ENCODE results near the gene COLQ. TPM values are rescaled to one million over a fixed set of nuclear protein-coding genes. Genes with fewer than 3 reads are reported as not detected.

The COLQ gene
- polyA plus RNA-seq, 1 donor (not counting 4 experiments of a cell fraction or from before 2014, with no cell fraction given) = 0.35 TPM

DNA sequence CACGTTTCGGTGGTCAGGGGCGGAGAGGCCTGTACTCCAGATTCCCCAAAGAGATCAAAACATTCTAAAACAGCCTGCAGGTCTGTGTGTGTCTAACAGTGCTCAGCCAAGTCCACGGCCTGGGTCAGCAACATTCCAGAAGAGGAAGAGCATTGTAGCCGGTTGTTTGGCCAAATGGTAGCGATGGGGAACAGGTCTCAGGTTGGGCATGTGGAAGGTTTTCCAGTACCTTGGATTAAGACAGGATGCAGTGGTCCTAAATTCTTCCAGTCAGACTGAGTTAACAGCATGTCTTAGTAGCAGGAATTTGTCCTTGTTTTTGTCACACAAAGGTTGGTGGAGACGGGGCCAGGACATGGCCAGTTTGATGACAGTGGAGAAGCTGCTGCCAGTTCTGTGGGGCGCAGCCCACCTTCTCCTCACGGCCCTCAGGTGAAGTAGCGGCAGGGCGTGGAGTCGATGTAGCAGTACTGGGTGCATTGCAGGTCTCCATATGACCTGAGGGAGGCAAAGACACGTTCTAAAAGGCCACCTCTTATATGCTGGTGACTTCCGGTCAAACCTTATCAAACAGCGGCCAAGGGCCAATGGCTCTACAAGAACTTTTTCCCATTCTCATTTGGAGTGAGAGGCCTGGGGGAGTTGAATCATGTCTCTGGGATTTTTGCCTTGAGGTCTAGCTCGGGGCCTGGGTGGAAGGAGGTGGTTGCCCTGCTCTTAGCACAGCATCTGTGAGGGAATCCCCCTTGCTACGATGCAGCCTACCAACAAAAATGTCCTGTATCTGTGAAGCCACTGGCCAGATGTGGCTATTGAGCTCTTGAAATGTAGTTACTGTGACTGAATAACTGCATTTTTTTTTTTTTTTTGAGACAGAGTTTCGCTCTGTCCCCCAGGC, 70.0 kb downstream of the COLQ start:
- H3K4me1 ChIP-seq (ENCODE audit: control insufficient read depth, extremely low read depth, insufficient read depth, low read length) = no peaks in the 10 kb centered on the region
- FAIRE-seq (no peak), DNase-seq (ENCODE audit: low read depth, low spot score) (no peak)
- dilution Hi-C loops (cut with MboI; ENCODE audit: extremely low pct_ligation_motif_present, low sequenced_read_pairs) = no loop called here
- no peaks in the 10 kb centered on the region for H3K79me2 ChIP-seq (ENCODE audit: control insufficient read depth, insufficient read depth, low read length)
- H3K9me1 ChIP-seq (ENCODE audit: control insufficient read depth, extremely low read depth, insufficient read depth, low read length) = no peaks in the 10 kb centered on the region
- H3K36me3 ChIP-seq (ENCODE audit: control insufficient read depth in 2 of 2, extremely low read depth in 1 of 2, insufficient read depth in 2 of 2, low read length in 2 of 2) = no peaks in the 10 kb centered on the region
- no peak overlapping the region for H3K27ac ChIP-seq (ENCODE audit: control insufficient read depth, insufficient read depth, low read length)
- H4K20me1 ChIP-seq (ENCODE audit: control insufficient read depth, extremely low read depth, insufficient read depth, low read length) = no peaks in the 10 kb centered on the region
- H3K27me3 ChIP-seq (ENCODE audit: control insufficient read depth, extremely low read depth, insufficient read depth, low read length) = no peaks in the 10 kb centered on the region
- H3K4me2 ChIP-seq (ENCODE audit: control insufficient read depth, extremely low read depth, insufficient read depth, low read depth, low read length) = no peak overlapping the region
- no peak overlapping the region for H3K4me3 ChIP-seq (ENCODE audit: control insufficient read depth in 2 of 3, extremely low read depth in 1 of 3, insufficient read depth in 2 of 3, low read depth in 1 of 3, low read length in 3 of 3)
- TF ChIP-seq, protein P1, sequence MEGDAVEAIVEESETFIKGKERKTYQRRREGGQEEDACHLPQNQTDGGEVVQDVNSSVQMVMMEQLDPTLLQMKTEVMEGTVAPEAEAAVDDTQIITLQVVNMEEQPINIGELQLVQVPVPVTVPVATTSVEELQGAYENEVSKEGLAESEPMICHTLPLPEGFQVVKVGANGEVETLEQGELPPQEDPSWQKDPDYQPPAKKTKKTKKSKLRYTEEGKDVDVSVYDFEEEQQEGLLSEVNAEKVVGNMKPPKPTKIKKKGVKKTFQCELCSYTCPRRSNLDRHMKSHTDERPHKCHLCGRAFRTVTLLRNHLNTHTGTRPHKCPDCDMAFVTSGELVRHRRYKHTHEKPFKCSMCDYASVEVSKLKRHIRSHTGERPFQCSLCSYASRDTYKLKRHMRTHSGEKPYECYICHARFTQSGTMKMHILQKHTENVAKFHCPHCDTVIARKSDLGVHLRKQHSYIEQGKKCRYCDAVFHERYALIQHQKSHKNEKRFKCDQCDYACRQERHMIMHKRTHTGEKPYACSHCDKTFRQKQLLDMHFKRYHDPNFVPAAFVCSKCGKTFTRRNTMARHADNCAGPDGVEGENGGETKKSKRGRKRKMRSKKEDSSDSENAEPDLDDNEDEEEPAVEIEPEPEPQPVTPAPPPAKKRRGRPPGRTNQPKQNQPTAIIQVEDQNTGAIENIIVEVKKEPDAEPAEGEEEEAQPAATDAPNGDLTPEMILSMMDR (optimal IDR thresholded peaks at IDR 0.05 in 1 of 3, IDR thresholded peaks at IDR 0.05 in 1 of 3, conservative IDR thresholded peaks at IDR 0.05 in 1 of 3; ENCODE audit: extremely low read depth in 1 of 3, insufficient read depth in 2 of 3, low read length in 3 of 3) = no peak
- TF ChIP-seq EZH2 (IDR thresholded peaks at IDR 0.05; ENCODE audit: low read length) = no peak
- no peak overlapping the region for H2AFZ ChIP-seq (ENCODE audit: control insufficient read depth, low read length)
- H3K9me3 ChIP-seq (ENCODE audit: control insufficient read depth, low read depth, low read length) = no peaks in the 10 kb centered on the region
- no peak overlapping the region for H3K9ac ChIP-seq (ENCODE audit: control insufficient read depth, extremely low read depth, insufficient read depth, low read length)

DNA sequence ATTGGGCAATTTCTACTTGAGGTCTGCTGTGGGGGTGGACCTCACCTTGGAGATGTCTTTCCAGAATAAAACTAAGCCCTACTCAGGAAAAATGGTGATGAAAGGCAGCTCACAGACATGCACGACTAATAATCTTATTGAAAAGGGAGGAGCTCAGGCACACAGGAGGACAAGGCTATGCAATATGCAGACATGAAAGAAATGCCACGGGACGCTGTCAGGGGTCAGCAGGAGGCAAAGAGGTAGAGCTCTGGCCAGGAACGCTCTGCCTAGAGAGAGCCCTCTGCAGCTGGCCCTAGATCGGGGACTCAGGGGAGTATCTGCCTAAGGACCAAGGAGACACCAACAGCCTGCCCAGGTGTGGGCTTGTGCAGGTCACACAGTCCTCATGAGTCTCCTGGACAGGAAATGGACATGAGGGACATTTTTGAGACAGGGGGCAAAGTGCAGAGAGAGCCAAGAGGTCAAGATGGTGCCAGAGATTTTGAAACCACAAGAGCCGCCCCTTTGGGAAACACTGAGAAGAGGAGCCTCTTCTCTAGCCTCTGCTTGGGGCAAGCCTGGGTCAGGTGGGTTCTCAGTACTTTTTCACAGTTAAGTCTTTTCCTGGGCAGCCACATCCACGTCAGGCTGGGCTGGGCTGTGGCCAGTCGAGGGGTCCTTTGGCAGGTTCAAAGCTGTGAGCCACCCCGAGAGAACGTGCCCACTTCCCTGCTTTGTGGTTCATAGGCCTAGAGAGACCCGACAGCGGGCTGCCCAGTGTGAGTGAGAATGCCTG, 70.9 kb downstream of the COLQ start:
- FAIRE-seq (no peak), DNase-seq (ENCODE audit: low read depth, low spot score) (no peak)
- Histone ChIP-seq H3K4me2 (ENCODE audit: control insufficient read depth, extremely low read depth, insufficient read depth, low read depth, low read length) (no peak overlapping the region), H2AFZ (ENCODE audit: control insufficient read depth, low read length) (no peak overlapping the region), H3K9me3 (ENCODE audit: control insufficient read depth, low read depth, low read length) (no peaks in the 10 kb centered on the region), H4K20me1 (ENCODE audit: control insufficient read depth, extremely low read depth, insufficient read depth, low read length) (no peaks in the 10 kb centered on the region), H3K36me3 (ENCODE audit: control insufficient read depth in 2 of 2, extremely low read depth in 1 of 2, insufficient read depth in 2 of 2, low read length in 2 of 2) (no peaks in the 10 kb centered on the region), H3K4me3 (ENCODE audit: control insufficient read depth in 2 of 3, extremely low read depth in 1 of 3, insufficient read depth in 2 of 3, low read depth in 1 of 3, low read length in 3 of 3) (no peak overlapping the region), H3K9ac (ENCODE audit: control insufficient read depth, extremely low read depth, insufficient read depth, low read length) (no peak overlapping the region), H3K27me3 (ENCODE audit: control insufficient read depth, extremely low read depth, insufficient read depth, low read length) (no peaks in the 10 kb centered on the region), H3K27ac (ENCODE audit: control insufficient read depth, insufficient read depth, low read length) (no peak overlapping the region), H3K4me1 (ENCODE audit: control insufficient read depth, extremely low read depth, insufficient read depth, low read length) (no peaks in the 10 kb centered on the region), H3K9me1 (ENCODE audit: control insufficient read depth, extremely low read depth, insufficient read depth, low read length) (no peaks in the 10 kb centered on the region), H3K79me2 (ENCODE audit: control insufficient read depth, insufficient read depth, low read length) (no peaks in the 10 kb centered on the region)
- TF ChIP-seq, protein P1 (optimal IDR thresholded peaks at IDR 0.05 in 1 of 3, IDR thresholded peaks at IDR 0.05 in 1 of 3, conservative IDR thresholded peaks at IDR 0.05 in 1 of 3; ENCODE audit: extremely low read depth in 1 of 3, insufficient read depth in 2 of 3, low read length in 3 of 3) = no peak
- TF ChIP-seq EZH2 (IDR thresholded peaks at IDR 0.05; ENCODE audit: low read length) = no peak
- dilution Hi-C loops (cut with MboI; ENCODE audit: extremely low pct_ligation_motif_present, low sequenced_read_pairs) = no loop called here

Data from keratinocyte (primary cell).